ENCODE results near the gene PRDX2.

PRDX2 gene

GRCh38 chr19:12834976-12835757, 33.6 kb upstream of the PRDX2 start:
- DNase-seq (ENCODE audit: extremely low read depth, low read depth): no peak
- H3K4me3 ChIP-seq (replicated peaks; ENCODE audit: low read depth, low read length): no peak overlapping the region
- TF ChIP-seq CTCF (IDR thresholded peaks at IDR 0.05; ENCODE audit: low read depth, low read length, missing control alignments): no peak

- DNase-seq (ENCODE audit: extremely low read depth, low read depth): no peak
- H3K4me3 ChIP-seq (replicated peaks; ENCODE audit: low read depth, low read length): peak within 1 kb of the TSS; percentile 36
- no peak for TF ChIP-seq CTCF (IDR thresholded peaks at IDR 0.05; ENCODE audit: low read depth, low read length, missing control alignments)
Observed at GRCh38 chr19:12834566-12834943, 33.0 kb upstream of the PRDX2 start, which contains the start of gene RTBDN. Gene RTBDN (minus strand): TSS chr19:12834579. CDS start chr19:12829979, 4,600 bp downstream.

- no peak for TF ChIP-seq CTCF (IDR thresholded peaks at IDR 0.05; ENCODE audit: low read depth, low read length, missing control alignments)
- peak overlapping the region; percentile 36 for H3K4me3 ChIP-seq (replicated peaks; ENCODE audit: low read depth, low read length)
- no peak for DNase-seq (ENCODE audit: extremely low read depth, low read depth)
Observed at GRCh38 chr19:12833738-12834565, 32.4 kb upstream of the PRDX2 start.

- no peak overlapping the region for H3K4me3 ChIP-seq (replicated peaks; ENCODE audit: low read depth, low read length)
- no peak for DNase-seq (ENCODE audit: extremely low read depth, low read depth)
- no peak for TF ChIP-seq CTCF (IDR thresholded peaks at IDR 0.05; ENCODE audit: low read depth, low read length, missing control alignments)
Observed at GRCh38 chr19:12833418-12833737, 31.8 kb upstream of the PRDX2 start.

GRCh38 chr19:12828494-12828893, 26.9 kb upstream of the PRDX2 start:
- TF ChIP-seq CTCF (IDR thresholded peaks at IDR 0.05; ENCODE audit: low read depth, low read length, missing control alignments): no peak
- H3K4me3 ChIP-seq (replicated peaks; ENCODE audit: low read depth, low read length): no peak overlapping the region
- no peak for DNase-seq (ENCODE audit: extremely low read depth, low read depth)

GRCh38 chr19:12825254-12826131, 23.9 kb upstream of the PRDX2 start:
- DNase-seq (ENCODE audit: extremely low read depth, low read depth): no peak
- TF ChIP-seq CTCF (IDR thresholded peaks at IDR 0.05; ENCODE audit: low read depth, low read length, missing control alignments): peak; percentile 46
- H3K4me3 ChIP-seq (replicated peaks; ENCODE audit: low read depth, low read length): no peak overlapping the region

Data from HFF-Myc (cell line).